Erythroblast (primary cell): ENCODE data around the gene COMMD9.

ENCODE experiments used
- GATA1 ChIP-seq: IDR thresholded peaks from 2 replicates; pipeline ENCODE4 v1.6.1; 2011; ENCODE audit warnings: low read depth, mild to moderate bottlenecking, control low read depth, low read length, moderate library complexity
- POLR2A ChIP-seq: IDR thresholded peaks from 2 replicates; pipeline ENCODE4 v1.6.1; 2011; ENCODE audit warnings: mild to moderate bottlenecking, low read length

- TF ChIP-seq POLR2A (no peak), GATA1 (no peak)
Observed at GRCh38 chr11:36278531-36279282, 10.5 kb downstream of the COMMD9 start.
